ENCODE results near the gene SPACDR. TPM values are rescaled to one million over a fixed set of nuclear protein-coding genes. Genes with fewer than 3 reads are reported as not detected.
A peak's percentile ranks its signal among the peaks of the same experiment; 100 is the strongest.

The SPACDR gene
- total RNA-seq, 1 experiment from 2014 or later = 4.5 TPM

DNA sequence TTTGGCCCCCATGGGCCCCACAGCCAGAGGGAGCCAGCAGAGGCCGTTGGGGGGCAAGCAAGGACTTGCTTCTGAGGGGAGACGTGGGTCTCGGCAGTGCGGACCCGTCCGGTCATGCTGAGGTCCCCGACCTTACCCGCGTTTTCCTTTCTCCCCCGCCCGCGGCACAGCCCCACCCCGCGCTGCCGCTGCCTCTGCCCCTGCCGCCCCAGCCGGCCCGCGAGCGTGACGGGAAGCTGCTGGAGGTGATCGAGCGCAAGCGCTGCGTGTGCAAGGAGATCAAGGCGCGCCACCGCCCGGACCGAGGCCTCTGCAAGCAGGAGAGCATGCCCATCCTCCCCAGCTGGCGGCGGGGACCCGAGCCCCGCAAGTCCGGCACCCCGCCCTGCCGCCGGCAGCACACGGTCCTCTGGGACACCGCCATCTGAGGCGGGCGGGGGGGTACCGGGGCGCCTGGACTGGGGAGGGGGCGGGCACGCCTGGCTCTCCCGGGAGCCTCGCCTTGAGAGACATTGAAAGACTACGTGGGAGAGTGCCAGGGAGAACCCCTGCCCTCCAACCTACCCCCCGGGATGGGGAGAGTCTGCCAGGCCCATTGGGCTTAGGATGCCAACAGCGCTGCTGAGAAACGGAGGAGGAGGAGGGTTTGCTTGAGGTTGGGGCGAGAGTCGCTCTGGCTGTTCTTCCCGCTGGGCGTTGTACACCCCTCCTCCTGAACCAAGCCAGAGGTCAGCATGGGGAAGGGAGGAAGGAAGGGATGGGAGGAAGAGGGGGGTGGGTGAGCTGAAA is 29.6 kb upstream of the SPACDR start:
- H3K4me1 Mint-ChIP-seq (ENCODE audit: low read depth, unreplicated experiment) = no peaks in the 10 kb centered on the region
- peaks cover 30% of the 10 kb centered on the region for H3K27me3 Mint-ChIP-seq (ENCODE audit: unreplicated experiment)
- CTCF ChIA-PET = interaction anchor here (0.5 kb wide), 1 partner anchor 35 kb away, joined by 8 read pairs; no protein-coding TSS in a partner anchor
- intact Hi-C loops (cut with micrococcal nuclease; ENCODE audit: unreplicated experiment) = no loop called here
- peak overlapping the region; percentile 22 for H3K4me3 Mint-ChIP-seq (ENCODE audit: low read depth, unreplicated experiment)
- peaks cover 5% of the 10 kb centered on the region for H3K36me3 Mint-ChIP-seq (ENCODE audit: insufficient read depth, unreplicated experiment)
- DNase-seq = peak; percentile 34
- no peak overlapping the region for H3K27ac Mint-ChIP-seq (ENCODE audit: unreplicated experiment)
- BruUV-seq (replicated peaks) = no TSS peak
- TF ChIP-seq, protein P1, sequence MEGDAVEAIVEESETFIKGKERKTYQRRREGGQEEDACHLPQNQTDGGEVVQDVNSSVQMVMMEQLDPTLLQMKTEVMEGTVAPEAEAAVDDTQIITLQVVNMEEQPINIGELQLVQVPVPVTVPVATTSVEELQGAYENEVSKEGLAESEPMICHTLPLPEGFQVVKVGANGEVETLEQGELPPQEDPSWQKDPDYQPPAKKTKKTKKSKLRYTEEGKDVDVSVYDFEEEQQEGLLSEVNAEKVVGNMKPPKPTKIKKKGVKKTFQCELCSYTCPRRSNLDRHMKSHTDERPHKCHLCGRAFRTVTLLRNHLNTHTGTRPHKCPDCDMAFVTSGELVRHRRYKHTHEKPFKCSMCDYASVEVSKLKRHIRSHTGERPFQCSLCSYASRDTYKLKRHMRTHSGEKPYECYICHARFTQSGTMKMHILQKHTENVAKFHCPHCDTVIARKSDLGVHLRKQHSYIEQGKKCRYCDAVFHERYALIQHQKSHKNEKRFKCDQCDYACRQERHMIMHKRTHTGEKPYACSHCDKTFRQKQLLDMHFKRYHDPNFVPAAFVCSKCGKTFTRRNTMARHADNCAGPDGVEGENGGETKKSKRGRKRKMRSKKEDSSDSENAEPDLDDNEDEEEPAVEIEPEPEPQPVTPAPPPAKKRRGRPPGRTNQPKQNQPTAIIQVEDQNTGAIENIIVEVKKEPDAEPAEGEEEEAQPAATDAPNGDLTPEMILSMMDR (IDR thresholded peaks at IDR 0.05; ENCODE audit: unreplicated experiment) = no peak
- no peaks in the 10 kb centered on the region for H3K9me3 Mint-ChIP-seq (ENCODE audit: low read depth, unreplicated experiment)

DNA sequence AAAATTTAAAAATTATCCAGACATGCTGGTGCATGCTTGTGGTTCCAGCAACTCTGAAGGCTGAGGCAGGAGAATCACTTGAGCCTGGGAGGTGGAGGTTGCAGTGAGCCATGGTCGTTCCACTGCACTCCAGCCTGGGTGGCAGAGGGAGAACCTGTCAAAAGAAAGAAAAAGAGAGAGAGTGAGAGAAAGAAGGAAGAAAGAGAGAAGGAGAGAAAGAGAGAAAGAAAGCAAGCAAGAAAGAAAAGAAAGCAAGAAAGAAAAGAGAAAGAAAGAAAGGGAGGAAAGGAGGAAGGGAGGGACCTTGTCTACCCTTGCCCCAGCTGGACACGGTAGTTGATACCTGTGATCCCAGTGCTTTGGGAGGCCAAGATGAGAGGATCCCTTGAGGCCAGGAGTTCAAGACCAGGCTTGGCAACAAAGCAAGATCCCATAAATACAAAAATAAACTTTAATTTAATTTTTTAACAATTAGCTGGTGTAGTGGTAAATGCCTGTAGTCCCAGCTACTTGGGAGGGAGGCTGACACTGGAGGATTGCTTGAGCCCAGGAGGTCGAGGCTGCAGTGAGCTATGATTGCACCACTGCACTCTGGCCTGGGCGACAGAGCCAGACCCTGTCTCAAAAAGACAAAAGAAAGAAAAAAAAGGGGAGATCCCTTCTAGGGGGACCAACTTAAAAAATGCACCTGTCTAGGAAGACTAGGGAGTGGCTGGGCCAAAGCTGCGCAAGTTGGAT is 28.8 kb upstream of the SPACDR start:
- Mint-ChIP-seq H3K9me3 (ENCODE audit: low read depth, unreplicated experiment) (no peaks in the 10 kb centered on the region), H3K4me3 (ENCODE audit: low read depth, unreplicated experiment) (peak overlapping the region; percentile 22), H3K36me3 (ENCODE audit: insufficient read depth, unreplicated experiment) (peaks cover 5% of the 10 kb centered on the region), H3K27me3 (ENCODE audit: unreplicated experiment) (peaks cover 30% of the 10 kb centered on the region), H3K4me1 (ENCODE audit: low read depth, unreplicated experiment) (no peaks in the 10 kb centered on the region), H3K27ac (ENCODE audit: unreplicated experiment) (no peak overlapping the region)
- intact Hi-C loops (cut with micrococcal nuclease; ENCODE audit: unreplicated experiment) = no loop called here
- CTCF ChIA-PET = no interaction called here
- TF ChIP-seq, protein P1 (IDR thresholded peaks at IDR 0.05; ENCODE audit: unreplicated experiment) = no peak
- no TSS peak for BruUV-seq (replicated peaks)
- DNase-seq = no peak

DNA sequence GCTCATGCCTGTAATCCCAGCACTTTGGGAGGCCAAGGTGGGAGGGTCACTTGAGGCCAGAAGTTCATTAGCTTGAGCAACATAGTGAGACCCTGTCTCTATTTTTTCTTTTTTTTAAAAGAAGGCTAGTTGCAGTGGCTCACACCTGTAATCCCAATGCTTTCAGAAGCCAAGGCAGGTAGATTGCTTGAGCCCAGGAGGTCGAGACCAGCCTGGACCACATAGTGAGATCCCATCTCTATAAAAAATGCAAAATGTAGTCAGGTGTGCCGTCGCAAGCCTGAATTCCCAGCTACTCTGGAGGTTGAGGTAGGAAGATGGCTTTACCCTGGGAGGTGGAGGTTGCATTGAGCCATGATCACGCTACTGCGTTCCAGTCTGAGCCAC is 27.1 kb upstream of the SPACDR start:
- Mint-ChIP-seq H3K9me3 (ENCODE audit: low read depth, unreplicated experiment) (no peaks in the 10 kb centered on the region), H3K36me3 (ENCODE audit: insufficient read depth, unreplicated experiment) (peaks cover 5% of the 10 kb centered on the region), H3K4me1 (ENCODE audit: low read depth, unreplicated experiment) (no peaks in the 10 kb centered on the region), H3K27ac (ENCODE audit: unreplicated experiment) (no peak overlapping the region), H3K4me3 (ENCODE audit: low read depth, unreplicated experiment) (no peak overlapping the region), H3K27me3 (ENCODE audit: unreplicated experiment) (peaks cover 26% of the 10 kb centered on the region)
- TF ChIP-seq, protein P1 (IDR thresholded peaks at IDR 0.05; ENCODE audit: unreplicated experiment) = no peak
- intact Hi-C loops (cut with micrococcal nuclease; ENCODE audit: unreplicated experiment) = no loop called here
- no TSS peak for BruUV-seq (replicated peaks)
- CTCF ChIA-PET = no interaction called here
- no peak for DNase-seq

DNA sequence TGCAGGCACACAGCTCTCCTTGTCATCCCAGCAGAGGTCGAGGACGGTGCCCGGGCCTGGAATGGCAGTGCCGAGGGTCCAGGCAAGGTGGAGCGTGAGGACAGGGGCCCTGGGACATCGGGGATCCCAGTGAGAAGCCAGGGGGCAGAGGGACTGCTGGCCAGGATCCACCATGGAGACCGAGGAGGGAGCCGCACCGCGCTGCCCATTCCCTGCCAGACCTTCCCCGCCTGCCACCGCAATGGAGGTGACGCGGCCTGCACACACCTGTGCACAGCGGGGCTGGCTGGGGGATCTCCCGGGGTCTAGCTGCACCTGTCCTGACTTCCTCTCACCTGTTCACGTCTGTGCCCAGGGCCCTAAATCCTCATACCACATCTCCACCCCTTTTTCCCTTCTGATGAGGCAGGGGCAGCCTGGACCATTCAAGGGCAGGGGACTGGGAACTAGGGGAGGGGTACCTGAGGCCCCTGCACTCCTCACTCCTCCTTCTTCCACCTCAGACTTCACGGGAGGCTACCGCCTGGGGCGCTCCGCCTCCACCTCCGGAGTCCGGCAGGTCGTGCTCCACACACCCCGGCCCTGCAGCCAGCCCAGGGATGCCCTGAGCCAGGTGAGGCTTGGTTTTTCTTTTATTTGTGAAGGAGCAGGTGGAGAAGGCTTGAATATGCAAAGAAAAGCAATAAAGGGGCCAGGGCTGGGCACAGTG is 26.6 kb upstream of the SPACDR start:
- H3K27ac Mint-ChIP-seq (ENCODE audit: unreplicated experiment) = no peak overlapping the region

More for the DNA sequence above, 26.6 kb upstream of the SPACDR start:
- DNase-seq = no peak
- H3K27me3 Mint-ChIP-seq (ENCODE audit: unreplicated experiment) = peaks cover 21% of the 10 kb centered on the region
- no peaks in the 10 kb centered on the region for H3K4me1 Mint-ChIP-seq (ENCODE audit: low read depth, unreplicated experiment)
- BruUV-seq (replicated peaks) = no TSS peak
- TF ChIP-seq, protein P1 (IDR thresholded peaks at IDR 0.05; ENCODE audit: unreplicated experiment) = no peak
- intact Hi-C loops (cut with micrococcal nuclease; ENCODE audit: unreplicated experiment) = no loop called here
- peaks cover 5% of the 10 kb centered on the region for H3K36me3 Mint-ChIP-seq (ENCODE audit: insufficient read depth, unreplicated experiment)
- CTCF ChIA-PET = no interaction called here
- no peaks in the 10 kb centered on the region for H3K9me3 Mint-ChIP-seq (ENCODE audit: low read depth, unreplicated experiment)
- H3K4me3 Mint-ChIP-seq (ENCODE audit: low read depth, unreplicated experiment) = no peak overlapping the region

Measured in Calu3 (cell line).